Skin epidermis (tissue), 12 donors: ENCODE data around the gene PPIL3.

Experiments
- H3K27ac ChIP-seq, 21 experiments: fragments of 200-600 bp; sonication (generic) in 11 of 21; one replicate each; pipeline ENCODE4 v1.5.0; 2020; ENCODE audit warnings: mild to moderate bottlenecking in 3 of 21, inconsistent platforms in 2 of 21, moderate library complexity in 2 of 21
- H3K4me3 ChIP-seq, 7 experiments: fragments of 200-600 bp; sonication (generic) in 2 of 7; one replicate each; pipeline ENCODE4 v1.5.0; 2020; ENCODE audit warnings: inconsistent platforms in 2 of 7, mild to moderate bottlenecking in 2 of 7, moderate library complexity in 1 of 7

The PPIL3 gene

GRCh38 chr2:200821686-200822245 lies 67.1 kb downstream of the PPIL3 start:
- H3K27ac ChIP-seq, result no peak overlapping the region
- H3K4me3 ChIP-seq, result no peak overlapping the region
